ENCODE results near the gene ITM2B.

ITM2B gene

DNA sequence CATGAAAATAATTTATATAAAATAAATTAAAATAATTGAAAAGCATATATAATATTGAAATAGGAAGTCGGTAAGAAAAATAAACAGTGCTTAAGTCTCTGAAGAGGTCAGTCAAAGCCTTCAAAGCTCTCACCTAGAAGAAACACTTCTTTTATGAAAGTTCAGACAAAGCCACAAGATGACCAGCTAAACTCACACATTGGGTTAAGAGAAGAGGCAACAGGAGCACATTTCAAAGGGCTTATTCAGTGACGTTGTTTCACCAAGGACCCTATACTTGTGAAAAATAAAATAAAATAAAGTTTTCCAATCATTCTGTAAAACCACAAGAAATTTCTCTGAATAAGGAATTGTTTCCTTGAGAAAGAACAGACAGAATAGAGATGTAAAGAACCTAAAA lies 2.5 kb upstream of the ITM2B start:
- Histone ChIP-seq H3K4me1 (ENCODE audit: control insufficient read depth, insufficient read depth, low read length) (no peaks in the 10 kb centered on the region), H3K4me3 (ENCODE audit: low read depth, low read length) (no peak overlapping the region), H3K9me3 (ENCODE audit: control insufficient read depth, insufficient read depth, low read depth, low read length) (no peaks in the 10 kb centered on the region), H3K27ac (ENCODE audit: extremely low read depth, low read depth, low read length) (no peak overlapping the region), H3K36me3 (ENCODE audit: control insufficient read depth in 2 of 2, insufficient read depth in 1 of 2, low read length in 2 of 2) (no peaks in the 10 kb centered on the region)
- ChIA-PET POLR2A (no interaction called here), CTCF (interaction anchor here (0.7 kb wide), 1 partner anchor 12 kb away, joined by 4 read pairs; no protein-coding TSS in a partner anchor)
- TF ChIP-seq, protein P1, sequence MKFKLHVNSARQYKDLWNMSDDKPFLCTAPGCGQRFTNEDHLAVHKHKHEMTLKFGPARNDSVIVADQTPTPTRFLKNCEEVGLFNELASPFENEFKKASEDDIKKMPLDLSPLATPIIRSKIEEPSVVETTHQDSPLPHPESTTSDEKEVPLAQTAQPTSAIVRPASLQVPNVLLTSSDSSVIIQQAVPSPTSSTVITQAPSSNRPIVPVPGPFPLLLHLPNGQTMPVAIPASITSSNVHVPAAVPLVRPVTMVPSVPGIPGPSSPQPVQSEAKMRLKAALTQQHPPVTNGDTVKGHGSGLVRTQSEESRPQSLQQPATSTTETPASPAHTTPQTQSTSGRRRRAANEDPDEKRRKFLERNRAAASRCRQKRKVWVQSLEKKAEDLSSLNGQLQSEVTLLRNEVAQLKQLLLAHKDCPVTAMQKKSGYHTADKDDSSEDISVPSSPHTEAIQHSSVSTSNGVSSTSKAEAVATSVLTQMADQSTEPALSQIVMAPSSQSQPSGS (tag by site-specific recombination; IDR thresholded peaks at IDR 0.05; ENCODE audit: low read depth) = no peak
- TF ChIP-seq ZNF792 (tag by site-specific recombination; IDR thresholded peaks at IDR 0.05) = no peak
- TF ChIP-seq ZNF23 (tag by site-specific recombination; IDR thresholded peaks at IDR 0.05; ENCODE audit: borderline replicate concordance) = no peak
- TF ChIP-seq ZNF610 (tag by site-specific recombination; IDR thresholded peaks at IDR 0.05; ENCODE audit: borderline replicate concordance) = no peak
- no peak for TF ChIP-seq ZNF530 (tag by site-specific recombination; IDR thresholded peaks at IDR 0.05; ENCODE audit: low read depth)
- no peak for TF ChIP-seq ZNF121 (tag by site-specific recombination; IDR thresholded peaks at IDR 0.05)
- TF ChIP-seq GFI1B (tag by site-specific recombination; IDR thresholded peaks at IDR 0.05) = no peak
- TF ChIP-seq ZBTB11 (tag by site-specific recombination; conservative IDR thresholded peaks at IDR 0.05; ENCODE audit: low read depth) = no peak
- TF ChIP-seq ZNF354C (tag by site-specific recombination; IDR thresholded peaks at IDR 0.05; ENCODE audit: borderline replicate concordance, low read depth) = no peak
- TF ChIP-seq KLF7 (tag by site-specific recombination; IDR thresholded peaks at IDR 0.05; ENCODE audit: borderline replicate concordance) = no peak

DNA sequence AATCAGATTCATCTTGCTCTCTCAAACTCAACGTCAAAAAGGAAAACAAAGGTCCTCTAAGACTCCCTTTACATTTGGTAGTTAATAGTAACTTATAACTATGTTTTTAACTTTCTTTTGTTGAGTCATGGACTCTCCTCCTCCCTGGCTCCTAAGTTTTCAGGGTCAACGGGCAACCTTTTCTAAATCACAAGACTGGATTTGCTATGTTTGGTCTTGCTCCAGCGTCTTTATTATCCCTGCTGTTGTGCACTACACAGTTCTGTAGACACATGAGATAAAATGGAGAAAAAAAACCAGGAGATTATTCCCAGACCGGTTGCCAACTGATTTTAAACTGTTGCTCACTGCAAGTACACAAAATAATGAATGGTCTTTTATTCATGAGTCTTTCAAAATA lies 1.9 kb upstream of the ITM2B start:
- peaks cover 3% of the 10 kb centered on the region; the same call in 1 of the 2 replicates for H3K4me1 ChIP-seq (ENCODE audit: control insufficient read depth, insufficient read depth, low read length)
- CTCF ChIA-PET = interaction anchor here (0.7 to 1.4 kb wide), 2 partner anchors 13 to 100 kb away, joined by 4 to 6 read pairs; no protein-coding TSS in a partner anchor
- no peak overlapping the region for H3K27ac ChIP-seq (ENCODE audit: extremely low read depth, low read depth, low read length)
- no peaks in the 10 kb centered on the region for H3K36me3 ChIP-seq (ENCODE audit: control insufficient read depth in 2 of 2, insufficient read depth in 1 of 2, low read length in 2 of 2)
- H3K9me3 ChIP-seq (ENCODE audit: control insufficient read depth, insufficient read depth, low read depth, low read length) = no peaks in the 10 kb centered on the region
- TF ChIP-seq FEZF1 (tag by site-specific recombination; IDR thresholded peaks at IDR 0.05) (peak; percentile 74), GFI1B (tag by site-specific recombination; IDR thresholded peaks at IDR 0.05) (0 out of 2 replicates have a peak, but pooled peaks have one; percentile 16), SCRT2 (tag by site-specific recombination; IDR thresholded peaks at IDR 0.05) (peak; percentile 51), ZIC2 (tag by site-specific recombination; IDR thresholded peaks at IDR 0.05) (no peak), ZNF561 (tag by site-specific recombination; IDR thresholded peaks at IDR 0.05; ENCODE audit: borderline replicate concordance) (no peak)
- TF ChIP-seq, protein P2, sequence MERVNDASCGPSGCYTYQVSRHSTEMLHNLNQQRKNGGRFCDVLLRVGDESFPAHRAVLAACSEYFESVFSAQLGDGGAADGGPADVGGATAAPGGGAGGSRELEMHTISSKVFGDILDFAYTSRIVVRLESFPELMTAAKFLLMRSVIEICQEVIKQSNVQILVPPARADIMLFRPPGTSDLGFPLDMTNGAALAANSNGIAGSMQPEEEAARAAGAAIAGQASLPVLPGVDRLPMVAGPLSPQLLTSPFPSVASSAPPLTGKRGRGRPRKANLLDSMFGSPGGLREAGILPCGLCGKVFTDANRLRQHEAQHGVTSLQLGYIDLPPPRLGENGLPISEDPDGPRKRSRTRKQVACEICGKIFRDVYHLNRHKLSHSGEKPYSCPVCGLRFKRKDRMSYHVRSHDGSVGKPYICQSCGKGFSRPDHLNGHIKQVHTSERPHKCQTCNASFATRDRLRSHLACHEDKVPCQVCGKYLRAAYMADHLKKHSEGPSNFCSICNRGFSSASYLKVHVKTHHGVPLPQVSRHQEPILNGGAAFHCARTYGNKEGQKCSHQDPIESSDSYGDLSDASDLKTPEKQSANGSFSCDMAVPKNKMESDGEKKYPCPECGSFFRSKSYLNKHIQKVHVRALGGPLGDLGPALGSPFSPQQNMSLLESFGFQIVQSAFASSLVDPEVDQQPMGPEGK (tag by site-specific recombination; IDR thresholded peaks at IDR 0.05) = no peak
- TF ChIP-seq, protein P3, sequence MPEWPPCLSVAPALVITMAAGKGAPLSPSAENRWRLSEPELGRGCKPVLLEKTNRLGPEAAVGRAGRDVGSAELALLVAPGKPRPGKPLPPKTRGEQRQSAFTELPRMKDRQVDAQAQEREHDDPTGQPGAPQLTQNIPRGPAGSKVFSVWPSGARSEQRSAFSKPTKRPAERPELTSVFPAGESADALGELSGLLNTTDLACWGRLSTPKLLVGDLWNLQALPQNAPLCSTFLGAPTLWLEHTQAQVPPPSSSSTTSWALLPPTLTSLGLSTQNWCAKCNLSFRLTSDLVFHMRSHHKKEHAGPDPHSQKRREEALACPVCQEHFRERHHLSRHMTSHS (tag by site-specific recombination; IDR thresholded peaks at IDR 0.05) = no peak
- POLR2A ChIA-PET = no interaction called here
- no peak overlapping the region for H3K4me3 ChIP-seq (ENCODE audit: low read depth, low read length)

Data from HEK293 (cell line).